HCT116 (cell line): ENCODE data around the gene ACVRL1. TPM values are rescaled to one million over a fixed set of nuclear protein-coding genes. Genes with fewer than 3 reads are reported as not detected.

Experiments
- ATAC-seq: fragments of 200-7000 bp; cut with Tn5 transposase; 2 replicates; pipeline ENCODE4 v1.9.1; 2020; ENCODE audit warnings: mild to moderate bottlenecking, moderate library complexity
- BruUV-seq: library from RNA; stranded (reverse); fragments of 400-500 nt; replicated peaks from 2 replicates; lab custom pipeline; 2021; lab: Mats Ljungman, UMichigan
- CTCF ChIA-PET: fragments of 300-600 bp; sonication (Branson Sonifier 250); formaldehyde crosslinking; loops from one replicate; lab custom pipeline; 2021; ENCODE audit warnings: antibody characterized with exemption; lab: Charles Lee
- POLR2A ChIA-PET: fragments of 300-600, 350-600 bp; sonication (Branson Sonifier 250); formaldehyde crosslinking; loops from one replicate; lab custom pipeline; 2021; ENCODE audit warnings: antibody characterized with exemption; lab: Charles Lee
- RAD21 ChIA-PET, 2 experiments: fragments of 300-600 bp; sonication (Branson Sonifier 250); formaldehyde crosslinking; loops; one replicate each; lab custom pipeline; 2023; ENCODE audit warnings: low total read pairs in 2 of 2; ENCODE audit not compliant: uncharacterized antibody in 2 of 2, unreplicated experiment in 2 of 2, low non-redundant PET in 1 of 2; lab: Charles Lee
- DNase-seq: peaks from one replicate; pipeline ENCODE4 v3.0.0-alpha.2; 2010; ENCODE audit warnings: low read depth, low spot score
- H2AFZ ChIP-seq: fragments of 200-600 bp; shearing (Covaris generic), sonication (generic); 2 replicates; pipeline ENCODE4 v1.6.1; 2017; ENCODE audit warnings: low read depth, mixed run types, mixed read lengths, antibody characterized with exemption, low read length; ENCODE audit not compliant: poor library complexity, severe bottlenecking
- H3K27ac ChIP-seq: 2 replicates; pipeline ENCODE4 v1.5.1; 2012; ENCODE audit warnings: low read depth, low read length
- H3K27me3 ChIP-seq: fragments of 200-600 bp; sonication (generic); 2 replicates; pipeline ENCODE4 v1.6.1; 2016; ENCODE audit warnings: mixed run types, low read length, mixed read lengths; ENCODE audit not compliant: insufficient read depth
- H3K36me3 ChIP-seq, 2 experiments: fragments of 200-500 bp in 1 of 2; fragments of 200-600 bp in 1 of 2; sonication (Bioruptor generic) in 1 of 2; sonication (generic) in 1 of 2; 2 replicates each; pipeline versions ENCODE4 v1.5.1 to v1.6.1; 2014 to 2016; ENCODE audit warnings: low read length in 2 of 2, inconsistent platforms in 1 of 2, mixed read lengths in 1 of 2, mixed run types in 1 of 2; ENCODE audit not compliant: insufficient read depth in 2 of 2, control insufficient read depth in 1 of 2
- H3K4me1 ChIP-seq, 2 experiments: fragments of 200-600 bp in 1 of 2; sonication (generic) in 1 of 2; 2 replicates each; pipeline versions ENCODE4 v1.5.1 to v1.6.1; 2012 to 2017; ENCODE audit warnings: low read length in 2 of 2, inconsistent platforms in 1 of 2, mild to moderate bottlenecking in 1 of 2, mixed read lengths in 1 of 2, mixed run types in 1 of 2, moderate library complexity in 1 of 2; ENCODE audit not compliant: insufficient read depth in 2 of 2, control insufficient read depth in 1 of 2
- H3K4me2 ChIP-seq: fragments of 200-600 bp; sonication (generic); 2 replicates; pipeline ENCODE4 v1.6.1; 2017; ENCODE audit warnings: mixed run types, low read length, mixed read lengths
- H3K4me3 ChIP-seq, 2 experiments: fragments of 200-600 bp in 1 of 2; sonication (generic) in 1 of 2; replicated peaks in 1 of 2; 2 replicates each; pipeline ENCODE4 v1.5.1; 2011 to 2016; ENCODE audit warnings: low read length in 2 of 2, control low read depth in 1 of 2, low read depth in 1 of 2, mild to moderate bottlenecking in 1 of 2, mixed read lengths in 1 of 2, mixed run types in 1 of 2
- H3K79me2 ChIP-seq: fragments of 200-600 bp; sonication (generic); 2 replicates; pipeline ENCODE4 v1.6.1; 2017; ENCODE audit warnings: mild to moderate bottlenecking, mixed run types, low read length, moderate library complexity, mixed read lengths; ENCODE audit not compliant: insufficient read depth
- H3K9ac ChIP-seq: fragments of 200-600 bp; sonication (generic); 2 replicates; pipeline ENCODE4 v1.6.1; 2016; ENCODE audit warnings: low read length, mixed read lengths
- H3K9me2 ChIP-seq: fragments of 200-600 bp; sonication (generic), shearing (Covaris generic); 2 replicates; pipeline ENCODE4 v1.6.1; 2017; ENCODE audit warnings: mixed run types, mild to moderate bottlenecking, moderate library complexity; ENCODE audit not compliant: insufficient read depth
- H3K9me3 ChIP-seq, 2 experiments: fragments of 200-500 bp in 1 of 2; fragments of 200-600 bp in 1 of 2; sonication (Bioruptor generic) in 1 of 2; sonication (generic) in 1 of 2; 2 replicates each; pipeline ENCODE4 v1.6.1; 2014 to 2017; ENCODE audit warnings: low read length in 2 of 2, mixed read lengths in 2 of 2, inconsistent platforms in 1 of 2, low read depth in 1 of 2, mild to moderate bottlenecking in 1 of 2, mixed run types in 1 of 2, moderate library complexity in 1 of 2; ENCODE audit not compliant: control insufficient read depth in 1 of 2, insufficient read depth in 1 of 2
- H4K20me1 ChIP-seq: fragments of 200-600 bp; sonication (generic), shearing (Covaris generic); 2 replicates; pipeline ENCODE4 v1.6.1; 2017; ENCODE audit warnings: mixed run types, mild to moderate bottlenecking, moderate library complexity; ENCODE audit not compliant: insufficient read depth
- CBX3 ChIP-seq: IDR thresholded peaks from 2 replicates; pipeline ENCODE4 v1.6.1; 2012; ENCODE audit warnings: low read depth
- CEBPB ChIP-seq: IDR thresholded peaks from 2 replicates; pipeline ENCODE4 v1.6.1; 2012; ENCODE audit warnings: low read depth
- EGR1 ChIP-seq: IDR thresholded peaks from 2 replicates; pipeline ENCODE4 v1.6.1; 2012; ENCODE audit warnings: low read depth
- ELF1 ChIP-seq: IDR thresholded peaks from 2 replicates; pipeline ENCODE4 v1.6.1; 2012; ENCODE audit warnings: low read depth, borderline replicate concordance
- EZH2 ChIP-seq: fragments of 200-600 bp; sonication (generic); IDR thresholded peaks from 2 replicates; pipeline ENCODE4 v1.6.1; 2017; ENCODE audit warnings: antibody characterized with exemption, mixed run types
- FOSL1 ChIP-seq: IDR thresholded peaks from 2 replicates; pipeline ENCODE4 v1.6.1; 2012; ENCODE audit warnings: low read depth
- JUND ChIP-seq: IDR thresholded peaks from 2 replicates; pipeline ENCODE4 v1.6.1; 2012
- POLR2A ChIP-seq: IDR thresholded peaks from 2 replicates; pipeline ENCODE4 v1.7.0; 2011; ENCODE audit warnings: borderline replicate concordance; ENCODE audit not compliant: insufficient read depth, insufficient read length; ENCODE audit errors: extremely low read depth
- POLR2AphosphoS5 ChIP-seq: IDR thresholded peaks from 2 replicates; pipeline ENCODE4 v1.6.1; 2011; ENCODE audit warnings: mild to moderate bottlenecking, low read depth, low read length, moderate library complexity
- RAD21 ChIP-seq: IDR thresholded peaks from 2 replicates; pipeline ENCODE4 v1.6.1; 2012; ENCODE audit warnings: low read depth, mild to moderate bottlenecking
- SIN3A ChIP-seq: IDR thresholded peaks from 2 replicates; pipeline ENCODE4 v1.6.1; 2012; ENCODE audit warnings: low read depth
- YY1 ChIP-seq: IDR thresholded peaks from 2 replicates; pipeline ENCODE4 v1.6.1; 2011; ENCODE audit warnings: low read length, low read depth, moderate library complexity, mild to moderate bottlenecking; ENCODE audit not compliant: insufficient replicate concordance; ENCODE audit errors: extremely low read depth
- ZNF274 ChIP-seq: fragments of 200-500 bp; sonication (Bioruptor generic); IDR thresholded peaks from 2 replicates; pipeline ENCODE4 v1.6.1; 2014; ENCODE audit warnings: mild to moderate bottlenecking, low read depth, low read length, inconsistent platforms
- intact Hi-C: fragments of 100-400 bp; cut with micrococcal nuclease; formaldehyde crosslinking; loops from 2 replicates; pipeline ENCODE4 v1.10.0; 2022
- total RNA-seq: library from RNA; stranded (reverse); gene quantifications from one replicate; pipeline ENCODE4 v1.2.1, GENCODE V29; 2021; ENCODE audit not compliant: unreplicated experiment
- TF ChIP-seq, protein P1 (sequence below), 3 experiments: fragments of 200-600 bp in 1 of 3; sonication (generic) in 1 of 3; IDR thresholded peaks in 2 of 3; conservative IDR thresholded peaks in 1 of 3; 2 replicates each; pipeline ENCODE4 v1.5.1; 2012 to 2017; ENCODE audit warnings: low read depth in 2 of 3, low read length in 2 of 3, antibody characterized with exemption in 1 of 3, borderline replicate concordance in 1 of 3, control low read depth in 1 of 3, mild to moderate bottlenecking in 1 of 3, mixed read lengths in 1 of 3, mixed run types in 1 of 3, moderate library complexity in 1 of 3; ENCODE audit not compliant: insufficient read depth in 1 of 3
- TF ChIP-seq, protein P2 (sequence below): IDR thresholded peaks from 2 replicates; pipeline ENCODE4 v1.6.1; 2012

Gene ACVRL1
- total RNA-seq, 1 experiment from 2014 or later = 2.5 TPM

DNA sequence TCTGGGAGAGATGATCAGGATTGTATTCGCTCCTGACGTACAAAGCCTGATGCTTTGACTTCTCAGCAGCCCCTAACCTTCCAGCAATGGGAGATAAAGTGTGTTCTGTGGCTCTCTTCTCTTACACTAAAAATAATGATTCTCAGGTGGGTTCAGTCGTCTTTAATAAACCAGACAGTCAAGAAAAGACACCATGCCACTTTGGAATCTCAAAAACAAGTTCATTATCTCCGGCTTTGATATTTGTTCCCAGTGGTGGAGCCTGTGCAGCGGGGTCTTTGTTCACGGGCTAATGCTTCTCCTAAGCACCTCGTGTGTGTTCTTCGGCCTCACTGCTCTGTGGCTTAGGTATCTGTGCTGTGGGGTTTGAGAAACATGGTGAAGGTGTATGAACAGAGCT, 45.8 kb downstream of the ACVRL1 start:
- H3K4me3 ChIP-seq = peak overlapping the region in 1 of 2 experiments; percentile 6; a peak in 1 of 4 replicates
- H3K27me3 ChIP-seq = peaks cover 3% of the 10 kb centered on the region; the same call in 1 of the 2 replicates
- no peaks in the 10 kb centered on the region for H3K36me3 ChIP-seq
- no peak for ATAC-seq
- H3K4me1 ChIP-seq = peaks cover 9 to 21% of the 10 kb centered on the region in 2 experiments; a peak in 3 of 4 replicates
- CTCF ChIA-PET = no interaction called here
- no peak overlapping the region for H2AFZ ChIP-seq
- H3K4me2 ChIP-seq = peak overlapping the region; percentile 95
- no peak for DNase-seq
- H3K9me2 ChIP-seq = no peaks in the 10 kb centered on the region
- TF ChIP-seq EGR1 (no peak), SIN3A (no peak), EZH2 (no peak), CEBPB (no peak), FOSL1 (no peak), YY1 (no peak), POLR2A (no peak), ELF1 (no peak), POLR2AphosphoS5 (no peak), CBX3 (no peak), JUND (no peak), ZNF274 (no peak), RAD21 (no peak)
- TF ChIP-seq, protein P1, sequence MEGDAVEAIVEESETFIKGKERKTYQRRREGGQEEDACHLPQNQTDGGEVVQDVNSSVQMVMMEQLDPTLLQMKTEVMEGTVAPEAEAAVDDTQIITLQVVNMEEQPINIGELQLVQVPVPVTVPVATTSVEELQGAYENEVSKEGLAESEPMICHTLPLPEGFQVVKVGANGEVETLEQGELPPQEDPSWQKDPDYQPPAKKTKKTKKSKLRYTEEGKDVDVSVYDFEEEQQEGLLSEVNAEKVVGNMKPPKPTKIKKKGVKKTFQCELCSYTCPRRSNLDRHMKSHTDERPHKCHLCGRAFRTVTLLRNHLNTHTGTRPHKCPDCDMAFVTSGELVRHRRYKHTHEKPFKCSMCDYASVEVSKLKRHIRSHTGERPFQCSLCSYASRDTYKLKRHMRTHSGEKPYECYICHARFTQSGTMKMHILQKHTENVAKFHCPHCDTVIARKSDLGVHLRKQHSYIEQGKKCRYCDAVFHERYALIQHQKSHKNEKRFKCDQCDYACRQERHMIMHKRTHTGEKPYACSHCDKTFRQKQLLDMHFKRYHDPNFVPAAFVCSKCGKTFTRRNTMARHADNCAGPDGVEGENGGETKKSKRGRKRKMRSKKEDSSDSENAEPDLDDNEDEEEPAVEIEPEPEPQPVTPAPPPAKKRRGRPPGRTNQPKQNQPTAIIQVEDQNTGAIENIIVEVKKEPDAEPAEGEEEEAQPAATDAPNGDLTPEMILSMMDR (IDR thresholded peaks at IDR 0.05 in 2 of 3, conservative IDR thresholded peaks at IDR 0.05 in 1 of 3; ENCODE audit: borderline replicate concordance in 1 of 3, insufficient read depth in 1 of 3, low read depth in 2 of 3, low read length in 2 of 3) = no peak
- TF ChIP-seq, protein P2, sequence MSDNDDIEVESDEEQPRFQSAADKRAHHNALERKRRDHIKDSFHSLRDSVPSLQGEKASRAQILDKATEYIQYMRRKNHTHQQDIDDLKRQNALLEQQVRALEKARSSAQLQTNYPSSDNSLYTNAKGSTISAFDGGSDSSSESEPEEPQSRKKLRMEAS = no peak
- BruUV-seq = TSS peak; percentile 41
- RAD21 ChIA-PET = no interaction called here
- no peak overlapping the region for H3K9ac ChIP-seq
- intact Hi-C loops = no loop called here
- H3K79me2 ChIP-seq = peaks cover 61% of the 10 kb centered on the region
- no peaks in the 10 kb centered on the region for H3K9me3 ChIP-seq
- POLR2A ChIA-PET = no interaction called here
- H3K27ac ChIP-seq = no peak overlapping the region
- H4K20me1 ChIP-seq = no peaks in the 10 kb centered on the region
